HFFc6 (cell line): ENCODE data around the gene PPP1CA. TPM values are rescaled to one million over a fixed set of nuclear protein-coding genes. Genes with fewer than 3 reads are reported as not detected.

Experiments
- DNase-seq: peaks from one replicate; pipeline ENCODE4 v3.0.0-alpha.2; 2018
- H3K27ac Mint-ChIP-seq: 2 replicates; pipeline ENCODE4 v1.8.0; 2020; ENCODE audit warnings: mild to moderate bottlenecking, mixed read lengths
- H3K27me3 Mint-ChIP-seq: 2 replicates; pipeline ENCODE4 v1.8.0; 2021; ENCODE audit warnings: mild to moderate bottlenecking, moderate library complexity, mixed read lengths; ENCODE audit not compliant: insufficient read depth
- H3K36me3 Mint-ChIP-seq: 2 replicates; pipeline ENCODE4 v1.8.0; 2021; ENCODE audit warnings: low read depth, mixed read lengths
- H3K4me1 Mint-ChIP-seq: 2 replicates; pipeline ENCODE4 v1.8.0; 2020; ENCODE audit warnings: low read depth, mixed read lengths
- H3K4me3 Mint-ChIP-seq: 2 replicates; pipeline ENCODE4 v1.8.0; 2020; ENCODE audit warnings: mild to moderate bottlenecking, moderate library complexity, mixed read lengths
- H3K9me3 Mint-ChIP-seq: 2 replicates; pipeline ENCODE4 v1.8.0; 2020; ENCODE audit warnings: mild to moderate bottlenecking, mixed read lengths
- CTCF ChIP-seq: fragments of 200-600 bp; sonication (generic); IDR thresholded peaks from 2 replicates; pipeline ENCODE4 v1.5.0; 2021; ENCODE audit warnings: antibody characterized with exemption, mild to moderate bottlenecking
- total RNA-seq, 6 experiments: library from RNA; stranded (reverse); fragmentation: NEBNext Ultra II Directional; extraction: Animal tissue kit (Norgen Biotek cat#: 25700); gene quantifications; 2 replicates in 1 of 6; 3 replicates in 5 of 6; pipeline ENCODE4 v1.2.3, GENCODE V29; 2021

The PPP1CA gene
- total RNA-seq, 6 experiments from 2014 or later: 162 to 191 (median 180) TPM

- TF ChIP-seq CTCF: no peak
- H3K36me3 Mint-ChIP-seq: no peaks in the 10 kb centered on the region
- H3K27ac Mint-ChIP-seq: peak overlapping the region; percentile 100
- peaks cover 5% of the 10 kb centered on the region for H3K27me3 Mint-ChIP-seq
- no peak for DNase-seq
- peaks cover 71% of the 10 kb centered on the region for H3K4me1 Mint-ChIP-seq
- H3K9me3 Mint-ChIP-seq: no peaks in the 10 kb centered on the region
- peak overlapping the region; percentile 98 for H3K4me3 Mint-ChIP-seq
Measured at GRCh38 chr11:67352546-67353316, 48.9 kb downstream of the PPP1CA start.

GRCh38 chr11:67351275-67352005 lies 50.2 kb downstream of the PPP1CA start:
- Mint-ChIP-seq H3K36me3 (no peaks in the 10 kb centered on the region), H3K9me3 (no peaks in the 10 kb centered on the region), H3K4me1 (peaks cover 68% of the 10 kb centered on the region), H3K27ac (peak overlapping the region; percentile 100), H3K4me3 (peak overlapping the region; percentile 98), H3K27me3 (peaks cover 5% of the 10 kb centered on the region)
- peak; percentile 48 for DNase-seq
- peak; percentile 97 for TF ChIP-seq CTCF

- Mint-ChIP-seq H3K4me1 (peaks cover 64% of the 10 kb centered on the region), H3K27ac (peak overlapping the region; percentile 4; the same call in 1 of the 2 replicates), H3K4me3 (no peak overlapping the region), H3K36me3 (no peaks in the 10 kb centered on the region), H3K27me3 (peaks cover 6% of the 10 kb centered on the region), H3K9me3 (no peaks in the 10 kb centered on the region)
- TF ChIP-seq CTCF: no peak
- no peak for DNase-seq
Measured at GRCh38 chr11:67349928-67350465, 51.7 kb downstream of the PPP1CA start.

- Mint-ChIP-seq H3K4me1 (peaks cover 59% of the 10 kb centered on the region), H3K27ac (peak overlapping the region; percentile 4; the same call in 1 of the 2 replicates), H3K36me3 (no peaks in the 10 kb centered on the region), H3K27me3 (peaks cover 6% of the 10 kb centered on the region), H3K4me3 (no peak overlapping the region), H3K9me3 (no peaks in the 10 kb centered on the region)
- no peak for DNase-seq
- TF ChIP-seq CTCF: no peak
Measured at GRCh38 chr11:67349457-67349856, 52.2 kb downstream of the PPP1CA start.

- Mint-ChIP-seq H3K27ac (peak overlapping the region; percentile 2; the same call in 1 of the 2 replicates), H3K36me3 (no peaks in the 10 kb centered on the region), H3K4me3 (no peak overlapping the region), H3K9me3 (no peaks in the 10 kb centered on the region), H3K4me1 (peaks cover 54% of the 10 kb centered on the region), H3K27me3 (peaks cover 6% of the 10 kb centered on the region)
- no peak for DNase-seq
- TF ChIP-seq CTCF: no peak
Measured at GRCh38 chr11:67349036-67349435, 52.6 kb downstream of the PPP1CA start.

Other genes starting within 250 kb of the PPP1CA start
- 10 to 100 TPM; 26.2 to 35.5 (median 32.1) TPM for gene GRK2, start 135.4 kb downstream of the PPP1CA start, total RNA-seq
- gene ANKRD13D, start 112.6 kb downstream of the PPP1CA start, total RNA-seq: 10 to 100 TPM; 24.7 to 34.6 (median 26.4) TPM
- 10 to 100 TPM; 17.0 to 28.7 (median 22.6) TPM for gene SSH3, start 98.3 kb downstream of the PPP1CA start, total RNA-seq
- 10 to 100 TPM; 69.1 to 80.7 (median 70.9) TPM for gene POLD4, start 48.3 kb downstream of the PPP1CA start, total RNA-seq
- 10 to 100 TPM in 4 of 6 experiments, 1 to 10 TPM in 2; 8.9 to 12.8 (median 10.5) TPM for gene CLCF1, start 28.3 kb downstream of the PPP1CA start, total RNA-seq
- 10 to 100 TPM in 1 of 6 experiments, 1 to 10 TPM in 5; 7.6 to 10.3 (median 8.8) TPM for gene RAD9A, start 9.9 kb downstream of the PPP1CA start, total RNA-seq
- not detected for gene TBC1D10C, start 2.2 kb upstream of the PPP1CA start, total RNA-seq
- under 1 TPM in 5 of 6 experiments, not detected in 1; 0.05 to 0.14 (median 0.06) TPM for gene CARNS1, start 13.8 kb upstream of the PPP1CA start, total RNA-seq
- 10 to 100 TPM; 51.5 to 58.4 (median 55.8) TPM for gene RPS6KB2, start 26.6 kb upstream of the PPP1CA start, total RNA-seq
- under 1 TPM in 3 of 6 experiments, not detected in 3; 0.35 to 0.50 (median 0.40) TPM for gene PTPRCAP, start 35.8 kb upstream of the PPP1CA start, total RNA-seq
- gene CORO1B, start 41.6 kb upstream of the PPP1CA start, total RNA-seq: 100 to 1,000 TPM in 5 of 6 experiments, 10 to 100 TPM in 1; 98.8 to 127 (median 108) TPM
- gene GPR152, start 50.9 kb upstream of the PPP1CA start, total RNA-seq: not detected
- not detected for gene CABP4, start 53.5 kb upstream of the PPP1CA start, total RNA-seq
- 10 to 100 TPM; 28.5 to 43.7 (median 32.2) TPM for gene TMEM134, start 67.4 kb upstream of the PPP1CA start, total RNA-seq
- 10 to 100 TPM; 53.0 to 59.4 (median 55.1) TPM for gene AIP, start 81.2 kb upstream of the PPP1CA start, total RNA-seq
- 10 to 100 TPM; 19.6 to 30.3 (median 23.5) TPM for gene PITPNM1, start 103.5 kb upstream of the PPP1CA start, total RNA-seq
- 10 to 100 TPM; 29.3 to 36.0 (median 31.5) TPM for gene CDK2AP2, start 106.3 kb upstream of the PPP1CA start, total RNA-seq
- not detected for gene CABP2, start 121.6 kb upstream of the PPP1CA start, total RNA-seq
- gene GSTP1, start 182.0 kb upstream of the PPP1CA start, total RNA-seq: 100 to 1,000 TPM; 497 to 569 (median 512) TPM
- gene NDUFV1, start 205.1 kb upstream of the PPP1CA start, total RNA-seq: 100 to 1,000 TPM; 130 to 150 (median 135) TPM
- 1 to 10 TPM; 2.0 to 3.0 (median 2.6) TPM for gene NUDT8, start 228.1 kb upstream of the PPP1CA start, total RNA-seq
- gene TBX10, start 237.9 kb upstream of the PPP1CA start, total RNA-seq: not detected
- gene ACY3, start 248.9 kb upstream of the PPP1CA start, total RNA-seq: not detected